Activated CD4-positive, alpha-beta T cell treated with anti-CD3 and anti-CD28 coated beads for 24 hours (primary cell): Measurements from ENCODE around the gene HOXC9.

ENCODE experiments used
- DNase-seq, 2 donors: peaks; one replicate each; pipeline ENCODE4 v3.0.0-alpha.2; 2020; ENCODE audit warnings: low read depth in 2 of 2

HOXC9 gene

DNA sequence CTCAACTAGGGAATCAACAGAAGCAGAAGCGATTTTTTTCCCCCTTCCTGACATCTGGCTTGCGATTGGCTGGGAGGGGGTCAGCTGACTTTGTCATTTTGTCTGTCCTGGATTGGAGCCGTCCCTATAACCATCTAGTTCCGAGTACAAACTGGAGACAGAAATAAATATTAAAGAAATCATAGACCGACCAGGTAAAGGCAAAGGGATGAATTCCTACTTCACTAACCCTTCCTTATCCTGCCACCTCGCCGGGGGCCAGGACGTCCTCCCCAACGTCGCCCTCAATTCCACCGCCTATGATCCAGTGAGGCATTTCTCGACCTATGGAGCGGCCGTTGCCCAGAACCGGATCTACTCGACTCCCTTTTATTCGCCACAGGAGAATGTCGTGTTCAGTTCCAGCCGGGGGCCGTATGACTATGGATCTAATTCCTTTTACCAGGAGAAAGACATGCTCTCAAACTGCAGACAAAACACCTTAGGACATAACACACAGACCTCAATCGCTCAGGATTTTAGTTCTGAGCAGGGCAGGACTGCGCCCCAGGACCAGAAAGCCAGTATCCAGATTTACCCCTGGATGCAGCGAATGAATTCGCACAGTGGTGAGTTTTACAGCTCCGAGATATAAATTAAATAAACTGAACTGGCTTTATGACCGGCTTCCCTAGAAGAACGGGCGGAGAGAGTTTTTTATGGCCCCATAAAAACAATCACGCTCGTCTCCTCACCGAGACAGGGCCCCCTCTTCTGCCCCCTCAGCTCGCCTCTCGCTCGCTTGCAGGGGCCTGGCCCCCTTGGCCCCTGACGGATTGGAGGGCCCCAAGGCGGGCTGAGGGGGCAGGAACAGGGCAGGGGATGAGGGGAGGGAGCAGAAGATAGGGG, 28.6 kb downstream of the HOXC9 start, which contains the start of gene HOXC6:
HOXC6 (plus strand) TSS at position 127 of the 888 bp plus-strand sequence; CDS start at position 209, 82 bp downstream.
- no peak for DNase-seq

DNA sequence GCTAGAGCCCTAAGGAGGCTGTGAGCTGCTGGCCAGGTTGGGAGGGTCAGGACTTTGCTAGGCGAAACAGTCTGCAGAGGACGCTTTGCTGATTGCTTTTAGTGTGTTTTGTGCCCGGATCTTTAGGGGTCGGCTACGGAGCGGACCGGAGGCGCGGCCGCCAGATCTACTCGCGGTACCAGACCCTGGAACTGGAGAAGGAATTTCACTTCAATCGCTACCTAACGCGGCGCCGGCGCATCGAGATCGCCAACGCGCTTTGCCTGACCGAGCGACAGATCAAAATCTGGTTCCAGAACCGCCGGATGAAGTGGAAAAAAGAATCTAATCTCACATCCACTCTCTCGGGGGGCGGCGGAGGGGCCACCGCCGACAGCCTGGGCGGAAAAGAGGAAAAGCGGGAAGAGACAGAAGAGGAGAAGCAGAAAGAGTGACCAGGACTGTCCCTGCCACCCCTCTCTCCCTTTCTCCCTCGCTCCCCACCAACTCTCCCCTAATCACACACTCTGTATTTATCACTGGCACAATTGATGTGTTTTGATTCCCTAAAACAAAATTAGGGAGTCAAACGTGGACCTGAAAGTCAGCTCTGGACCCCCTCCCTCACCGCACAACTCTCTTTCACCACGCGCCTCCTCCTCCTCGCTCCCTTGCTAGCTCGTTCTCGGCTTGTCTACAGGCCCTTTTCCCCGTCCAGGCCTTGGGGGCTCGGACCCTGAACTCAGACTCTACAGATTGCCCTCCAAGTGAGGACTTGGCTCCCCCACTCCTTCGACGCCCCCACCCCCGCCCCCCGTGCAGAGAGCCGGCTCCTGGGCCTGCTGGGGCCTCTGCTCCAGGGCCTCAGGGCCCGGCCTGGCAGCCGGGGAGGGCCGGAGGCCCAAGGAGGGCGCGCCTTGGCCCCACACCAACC, 29.8 kb downstream of the HOXC9 start:
- DNase-seq: no peak

DNA sequence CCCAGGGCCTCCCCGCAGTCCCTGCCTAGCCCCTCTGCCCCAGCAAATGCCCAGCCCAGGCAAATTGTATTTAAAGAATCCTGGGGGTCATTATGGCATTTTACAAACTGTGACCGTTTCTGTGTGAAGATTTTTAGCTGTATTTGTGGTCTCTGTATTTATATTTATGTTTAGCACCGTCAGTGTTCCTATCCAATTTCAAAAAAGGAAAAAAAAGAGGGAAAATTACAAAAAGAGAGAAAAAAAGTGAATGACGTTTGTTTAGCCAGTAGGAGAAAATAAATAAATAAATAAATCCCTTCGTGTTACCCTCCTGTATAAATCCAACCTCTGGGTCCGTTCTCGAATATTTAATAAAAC, 30.5 kb downstream of the HOXC9 start:
- DNase-seq: no peak

DNA sequence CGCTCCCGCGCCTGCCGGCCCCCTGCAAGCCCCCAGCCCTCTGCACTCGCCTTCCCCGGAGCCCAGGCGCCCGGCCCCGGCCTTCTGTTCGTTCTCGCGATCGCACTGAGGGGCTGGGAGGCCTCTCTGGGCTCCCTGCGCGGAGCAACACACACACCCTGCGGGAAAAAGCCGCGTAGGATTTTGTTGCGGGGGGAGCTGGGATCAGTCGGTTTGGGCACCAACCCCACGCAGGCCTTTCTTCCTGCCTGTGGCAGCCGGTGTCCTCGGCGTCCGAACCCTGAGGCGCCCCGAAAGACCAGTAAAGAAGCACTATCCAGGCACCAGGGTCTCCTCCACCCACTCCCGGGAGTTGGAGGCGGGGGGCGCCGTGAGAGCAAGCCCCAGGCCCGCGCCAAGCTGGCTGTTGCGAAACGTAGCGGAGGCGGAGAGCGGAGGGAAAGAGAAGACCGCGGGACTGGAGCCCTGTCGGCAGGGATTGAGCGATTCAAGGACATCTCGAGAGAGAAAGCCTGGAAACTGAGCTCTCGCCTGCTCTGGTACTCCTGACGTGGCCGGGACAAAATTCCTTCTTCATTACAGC, 31.0 kb downstream of the HOXC9 start:
- DNase-seq: no peak

DNA sequence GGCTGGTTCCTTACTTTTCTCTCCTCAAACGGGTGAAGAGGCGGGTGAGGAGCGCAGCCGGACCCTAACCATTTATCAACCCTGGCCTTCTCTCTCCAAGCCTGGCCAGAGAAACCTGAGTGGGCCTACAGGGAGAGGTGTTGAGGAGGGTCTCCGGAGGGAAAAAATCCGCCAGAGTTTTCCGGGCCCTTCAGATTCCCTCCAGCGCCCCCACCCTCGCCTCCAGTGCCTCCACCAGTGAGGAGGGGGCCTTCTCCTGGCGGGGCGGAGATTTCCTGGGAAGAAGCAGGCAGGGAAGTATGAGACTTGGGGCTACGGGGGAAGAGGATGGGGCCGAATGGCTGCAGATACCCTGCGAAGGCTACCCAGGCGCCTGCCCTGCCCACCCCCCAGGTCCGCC, 31.5 kb downstream of the HOXC9 start:
- DNase-seq: no peak

DNA sequence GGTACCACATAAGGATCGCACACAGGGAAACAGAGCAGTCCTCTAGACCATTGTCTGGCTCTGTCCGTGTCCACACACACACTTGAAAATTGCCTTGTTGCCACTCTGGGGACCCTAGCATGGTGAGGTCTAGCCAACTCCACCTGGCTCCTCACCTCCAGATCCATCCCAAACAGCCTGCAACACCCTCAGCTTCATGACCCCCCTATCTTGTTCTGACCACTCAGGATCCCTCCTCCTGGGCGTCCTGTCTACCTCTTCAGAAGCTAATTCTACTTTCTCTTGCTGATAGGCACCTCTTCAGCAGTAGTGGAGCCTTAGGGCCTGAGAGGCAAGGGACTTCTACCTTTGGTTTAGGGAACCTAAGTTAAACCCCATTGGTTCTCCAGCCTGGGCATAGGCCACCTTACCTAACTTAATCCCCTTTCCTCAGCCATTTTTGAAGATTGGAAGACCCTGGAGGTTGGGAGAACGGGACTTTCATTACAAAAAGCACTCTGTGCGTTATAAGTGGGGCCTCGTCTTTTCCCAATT, 32.2 kb downstream of the HOXC9 start:
- no peak for DNase-seq

DNA sequence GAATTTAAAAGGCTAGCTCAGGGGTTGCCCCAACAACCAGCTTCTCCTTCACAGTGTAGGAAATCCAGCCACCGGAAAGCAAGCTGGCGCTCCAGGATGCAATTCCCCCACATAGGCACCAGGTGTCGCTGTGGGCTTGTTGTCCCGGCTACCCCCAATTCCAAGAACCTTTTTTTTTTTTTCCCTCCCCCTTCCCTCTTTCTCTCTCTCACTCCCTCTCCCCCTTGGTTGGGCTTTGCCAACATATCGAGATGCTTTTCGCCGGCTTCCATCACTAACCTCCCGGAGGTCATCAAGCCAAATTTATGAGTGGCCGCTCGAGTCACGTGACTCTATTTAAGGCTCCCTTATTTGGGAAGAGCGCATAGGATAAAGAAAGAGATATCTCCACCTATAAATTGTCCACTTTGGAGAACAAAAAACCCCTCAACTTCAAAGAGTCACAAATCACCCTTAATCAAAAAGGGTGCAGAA, 32.7 kb downstream of the HOXC9 start, which contains the start of gene HOXC5:
HOXC5 (plus strand) TSS at position 424 of the 474 bp plus-strand sequence. CDS start 73 bp downstream, outside the sequence.
- DNase-seq: peak; percentile 41 to 45

DNA sequence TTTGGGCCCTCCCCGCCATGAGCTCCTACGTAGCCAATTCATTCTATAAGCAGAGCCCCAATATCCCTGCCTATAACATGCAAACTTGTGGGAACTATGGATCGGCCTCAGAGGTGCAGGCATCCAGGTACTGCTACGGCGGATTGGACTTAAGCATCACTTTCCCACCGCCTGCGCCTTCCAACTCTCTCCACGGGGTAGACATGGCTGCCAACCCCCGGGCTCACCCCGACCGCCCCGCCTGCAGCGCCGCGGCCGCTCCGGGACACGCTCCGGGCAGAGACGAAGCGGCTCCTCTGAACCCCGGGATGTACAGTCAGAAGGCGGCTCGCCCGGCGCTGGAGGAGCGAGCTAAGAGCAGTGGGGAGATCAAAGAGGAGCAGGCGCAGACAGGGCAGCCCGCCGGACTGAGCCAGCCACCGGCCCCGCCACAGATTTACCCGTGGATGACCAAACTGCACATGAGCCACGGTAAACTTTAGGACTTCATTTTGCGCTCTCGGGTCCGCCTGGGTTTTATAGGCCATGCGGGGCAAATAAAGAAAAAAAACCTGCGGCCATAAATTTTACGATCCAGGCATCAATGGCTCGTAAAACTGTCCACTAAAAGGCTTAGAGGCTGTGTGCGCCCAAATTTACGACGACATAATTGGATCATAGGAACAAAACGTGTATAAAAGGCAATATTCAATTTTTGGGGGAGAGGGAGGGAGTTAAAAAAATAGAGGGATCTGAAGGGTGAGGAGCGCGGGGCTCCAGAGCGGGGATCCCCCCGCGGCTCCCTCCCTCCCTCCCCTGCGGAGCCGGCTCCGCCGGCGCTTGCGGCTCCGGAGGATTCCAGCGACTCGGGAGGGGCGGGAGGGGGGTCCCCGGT, 33.4 kb downstream of the HOXC9 start:
- DNase-seq: no peak

DNA sequence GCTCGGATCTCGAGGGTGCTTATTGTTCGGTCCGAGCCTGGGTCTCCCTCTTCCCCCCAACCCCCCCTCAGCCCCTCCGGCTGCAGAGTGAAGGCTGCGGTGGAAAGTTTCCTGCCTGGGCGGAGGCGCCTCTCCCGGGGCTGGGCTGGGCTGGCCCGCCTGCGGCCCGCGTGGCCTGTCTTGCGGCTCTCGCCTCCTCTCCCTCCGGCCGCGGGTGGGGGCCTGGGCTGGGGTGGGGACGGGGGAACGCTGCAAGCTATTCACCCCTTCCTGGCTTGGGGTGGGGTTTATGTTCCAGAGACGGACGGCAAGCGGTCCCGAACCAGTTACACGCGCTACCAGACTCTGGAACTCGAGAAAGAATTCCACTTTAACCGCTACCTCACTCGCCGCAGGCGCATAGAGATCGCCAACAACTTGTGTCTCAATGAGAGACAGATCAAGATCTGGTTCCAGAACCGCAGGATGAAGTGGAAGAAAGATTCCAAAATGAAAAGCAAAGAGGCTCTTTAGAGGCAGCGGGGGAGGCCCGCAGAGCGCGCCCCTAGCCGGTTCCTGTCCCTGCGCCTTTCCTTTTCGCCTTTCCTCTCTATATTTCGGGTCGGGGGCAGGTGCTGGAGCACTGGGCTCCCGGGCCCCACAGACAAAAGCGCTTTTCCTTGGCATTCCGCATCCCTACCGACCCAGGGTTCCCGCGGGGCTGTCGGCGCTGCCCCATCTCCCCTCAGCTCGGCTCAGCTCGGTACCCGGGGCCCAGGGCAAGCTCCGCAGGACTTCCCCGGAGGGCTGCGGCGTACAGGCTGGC, 34.2 kb downstream of the HOXC9 start:
- DNase-seq: no peak

DNA sequence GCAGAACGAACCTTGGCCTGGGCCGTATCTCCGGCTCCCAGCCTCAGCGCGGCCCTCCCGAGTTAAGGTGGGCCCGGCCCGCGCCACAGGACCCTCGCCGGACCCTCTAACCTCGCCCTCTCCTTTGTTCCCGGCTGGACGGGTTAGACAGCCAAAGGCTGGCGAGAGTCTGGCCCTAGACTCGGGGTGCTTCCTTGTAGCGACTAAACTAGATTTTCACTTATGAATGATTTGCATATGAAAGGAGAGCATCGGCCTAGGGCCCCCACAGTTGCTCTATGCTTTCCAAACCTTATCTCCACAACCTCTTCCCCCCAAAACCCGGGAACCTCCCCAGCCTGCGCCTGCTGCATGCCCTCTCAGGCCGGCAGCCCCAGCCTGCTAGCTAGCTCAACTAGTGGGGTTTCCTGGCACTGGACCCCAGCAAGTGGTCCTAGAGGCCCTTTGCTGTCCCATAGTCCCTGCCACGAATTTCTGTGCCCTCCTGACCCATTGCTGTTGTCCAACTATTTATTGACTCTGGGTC, 34.9 kb downstream of the HOXC9 start:
- no peak for DNase-seq

DNA sequence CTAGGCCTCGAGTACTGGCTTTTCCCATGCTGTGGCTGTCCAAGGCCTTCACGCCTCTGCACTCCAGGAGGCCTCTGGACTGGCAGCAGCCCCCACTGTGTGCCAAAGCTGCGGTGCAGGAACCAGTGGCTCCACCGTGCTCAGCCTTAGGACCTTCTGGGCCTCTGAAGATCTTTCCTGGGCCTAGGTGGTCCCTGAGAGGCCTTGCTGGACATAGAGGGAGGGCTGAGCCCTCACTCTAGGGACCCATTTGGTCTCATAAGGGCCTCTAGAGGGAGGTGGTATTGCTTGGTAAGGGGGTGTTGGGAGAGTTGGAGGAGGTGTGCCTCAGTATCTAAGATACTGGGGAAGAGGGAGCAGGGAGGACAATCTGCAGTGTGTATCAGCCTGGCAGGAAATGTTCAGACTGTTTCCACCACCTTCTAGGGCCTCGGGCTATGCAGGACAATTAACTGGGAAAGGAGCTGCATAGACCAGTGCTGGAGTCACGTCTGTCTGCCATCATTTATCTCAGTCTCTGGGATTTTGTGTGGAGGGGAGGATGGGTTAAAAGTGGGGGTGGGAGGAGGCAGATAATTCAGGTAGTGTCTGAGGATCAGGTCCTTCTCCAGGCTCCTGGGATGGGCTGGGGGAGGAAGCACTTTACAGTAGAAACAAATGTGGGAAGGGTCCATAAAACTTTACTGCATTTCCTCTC, 35.8 kb downstream of the HOXC9 start:
- DNase-seq: no peak

DNA sequence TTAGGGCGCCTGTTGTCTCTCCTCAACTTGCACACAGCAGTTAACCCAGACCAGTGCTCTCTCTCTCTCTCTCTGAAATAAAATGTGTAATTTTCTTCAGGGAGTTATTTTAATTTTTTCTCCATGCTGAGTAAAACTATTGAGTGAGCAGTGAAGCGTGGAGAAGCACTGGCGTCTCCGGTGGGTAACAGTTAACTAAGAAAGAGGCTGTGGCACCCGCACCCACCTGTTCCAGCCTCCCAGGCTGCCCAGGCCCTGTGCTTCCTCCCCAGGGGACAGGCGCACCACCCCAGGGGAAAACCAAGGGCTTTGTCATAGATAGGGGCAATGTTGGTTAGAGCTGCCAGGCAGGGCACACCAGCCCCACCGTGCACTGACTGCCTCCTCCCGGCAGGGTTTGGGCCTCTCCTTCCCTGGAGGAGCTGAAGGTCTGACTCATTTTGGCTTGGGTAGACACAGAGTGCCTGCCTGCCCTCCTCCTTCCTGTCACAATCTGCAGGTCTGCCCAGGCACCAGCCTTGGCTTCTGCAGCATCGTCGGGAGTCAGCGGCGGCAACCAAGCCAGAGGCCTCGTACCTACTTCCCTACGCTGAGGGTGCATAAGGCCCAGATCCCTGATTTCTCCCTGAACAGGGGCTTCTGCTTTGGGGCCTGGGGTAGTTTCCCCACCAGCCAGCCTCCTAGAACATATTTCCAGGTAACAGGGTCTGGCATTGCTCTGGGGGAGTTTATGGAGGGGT, 36.8 kb downstream of the HOXC9 start:
- no peak for DNase-seq

DNA sequence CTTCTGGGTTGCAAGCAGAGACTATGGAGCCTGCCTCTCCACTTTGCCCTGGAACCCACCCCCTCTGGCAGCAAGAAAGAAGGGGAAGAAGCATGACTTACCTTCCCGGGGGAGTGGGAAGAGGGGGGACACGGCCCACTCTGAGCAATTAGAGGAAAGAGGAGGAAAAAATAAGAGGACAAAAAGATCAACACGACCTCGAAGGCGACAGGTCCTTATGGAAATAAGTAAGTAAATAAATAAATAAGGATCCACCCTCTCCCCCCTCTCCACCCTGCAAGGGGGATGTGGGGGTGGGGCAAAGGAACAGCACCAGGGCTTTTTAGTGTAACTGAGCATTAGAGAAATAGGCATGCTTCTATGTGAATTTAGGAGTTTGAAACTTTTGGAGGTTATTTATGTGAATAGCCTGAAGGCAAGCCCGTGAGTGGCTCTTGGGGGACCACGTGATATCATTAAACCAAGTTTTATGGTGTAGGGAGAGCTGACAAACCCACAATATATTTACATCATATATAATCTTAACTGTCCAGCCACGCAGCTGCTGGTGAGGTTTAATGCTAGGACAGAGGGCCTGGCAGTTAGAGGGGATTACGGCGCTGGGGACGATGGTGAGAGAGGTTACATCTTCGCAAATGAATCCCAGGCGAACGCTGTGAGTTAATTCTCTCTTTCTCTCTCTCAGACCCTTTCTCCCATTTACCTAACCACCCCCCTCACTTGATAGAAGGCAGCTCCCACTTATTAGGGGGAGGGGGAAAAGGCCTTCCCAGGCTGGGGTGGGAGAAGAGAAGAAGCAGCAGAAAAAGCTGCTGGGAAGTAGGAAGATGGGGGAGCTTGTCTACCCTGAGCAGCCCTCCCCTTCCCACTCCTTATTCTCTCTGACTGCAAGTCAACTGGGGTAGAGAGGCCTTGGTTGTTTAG, 37.7 kb downstream of the HOXC9 start:
- DNase-seq: no peak

DNA sequence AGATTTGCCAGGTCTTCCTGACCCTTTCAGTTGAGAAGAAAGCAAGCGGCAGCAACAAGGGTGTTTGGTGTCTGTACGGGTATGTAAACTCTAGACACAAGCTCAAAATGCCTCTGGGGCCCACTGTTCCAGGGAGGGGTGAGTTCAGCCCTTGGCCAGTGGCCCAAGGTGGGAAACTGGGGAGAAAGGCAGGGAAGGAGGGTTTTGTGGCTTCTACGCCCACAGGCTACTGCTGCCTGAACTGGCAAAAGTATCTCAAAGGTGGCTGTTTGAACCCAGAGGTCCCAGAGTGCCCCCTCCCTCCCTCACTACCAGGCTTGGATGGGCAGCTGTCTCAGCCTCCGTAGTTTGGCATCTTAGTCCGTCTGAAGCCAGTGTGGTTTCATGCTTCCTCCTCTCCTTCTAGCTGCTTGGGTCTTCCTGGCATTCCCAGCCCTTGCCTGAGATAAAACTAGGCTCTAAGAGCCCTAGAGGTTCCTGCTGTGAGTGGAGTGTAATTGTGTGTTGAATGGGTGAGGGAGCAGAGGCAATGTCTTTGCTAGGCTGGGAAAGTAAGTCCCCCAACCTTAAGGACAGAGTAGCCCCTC, 38.4 kb downstream of the HOXC9 start:
- no peak for DNase-seq

DNA sequence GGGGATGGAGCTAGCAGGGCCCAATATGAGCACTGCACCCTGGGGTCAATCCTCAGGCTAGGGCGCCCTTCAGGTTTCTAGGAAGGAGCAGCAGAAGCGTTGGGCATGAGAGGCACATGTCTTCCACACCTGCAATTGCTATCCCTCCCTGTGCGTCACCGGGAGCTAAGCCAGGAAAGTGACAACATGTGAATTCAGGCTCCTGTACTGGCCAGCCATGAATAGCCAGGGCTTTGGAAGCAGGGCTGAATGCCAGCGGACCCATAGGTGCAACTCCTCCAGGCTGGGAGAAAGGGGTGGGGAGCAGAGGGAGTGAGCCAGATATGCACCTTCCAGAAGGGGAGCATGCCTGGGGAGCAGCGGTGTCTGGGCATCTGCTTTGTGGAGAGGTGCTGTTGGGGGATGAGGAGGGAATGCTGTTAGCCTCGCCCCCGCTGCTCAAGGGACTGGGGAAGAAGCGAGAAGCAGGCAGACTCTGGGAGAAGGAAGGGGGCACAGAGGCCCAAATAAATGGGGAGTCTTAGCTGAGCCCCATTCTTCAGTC, 39.0 kb downstream of the HOXC9 start:
- DNase-seq: no peak

DNA sequence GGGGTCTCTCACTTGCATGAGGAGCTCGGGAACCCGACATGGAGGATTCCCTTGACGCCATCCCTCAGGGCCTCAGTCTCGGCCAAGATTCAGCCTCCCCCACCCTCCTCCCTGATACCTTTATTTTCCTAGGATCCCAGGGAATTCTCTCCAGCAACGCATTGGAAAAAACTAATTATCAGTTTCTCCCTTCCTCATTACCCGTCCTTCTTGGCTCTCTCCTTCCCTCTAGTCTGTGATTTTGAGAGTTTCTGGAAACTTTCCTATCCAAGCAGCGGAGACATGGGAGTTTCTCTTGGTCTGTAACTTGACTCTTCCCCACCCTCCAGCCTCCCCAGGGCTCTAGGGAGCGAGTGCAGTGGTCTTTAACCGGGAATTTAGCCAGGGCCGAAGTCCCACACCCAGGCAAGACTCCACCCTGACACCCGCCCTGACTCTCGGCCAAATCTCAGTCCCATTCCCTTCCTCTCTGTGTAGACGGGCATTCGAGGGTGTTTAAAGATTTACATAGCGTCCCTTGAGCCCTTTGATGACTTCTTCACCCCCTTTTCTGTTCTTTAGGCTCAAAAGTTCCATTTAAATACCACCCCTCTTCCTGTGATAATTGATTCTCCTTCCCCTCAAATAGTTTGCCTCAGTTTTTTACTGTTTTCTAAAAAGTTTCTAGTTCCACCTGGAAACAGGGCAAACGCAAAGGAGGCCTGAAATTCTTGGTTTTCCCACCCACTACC, 39.6 kb downstream of the HOXC9 start:
- no peak for DNase-seq
